C1 segment of cervical spinal cord (tissue), 14 donors: ENCODE data around the gene WASF3.

Source experiments
- DNase-seq, 14 donors: peaks; one replicate each; lab custom pipeline; 2025; lab: John Stamatoyannopoulos, UW

The WASF3 gene

GRCh38 chr13:26541678-26542568 is 15.6 kb upstream of the WASF3 start:
- peak in 1 of 14 donors; percentile 79 for DNase-seq

- no peak for DNase-seq
Measured at GRCh38 chr13:26544707-26545106, 12.8 kb upstream of the WASF3 start.

GRCh38 chr13:26548205-26548765 is 9.2 kb upstream of the WASF3 start:
- no peak for DNase-seq

GRCh38 chr13:26549713-26550112 is 7.8 kb upstream of the WASF3 start:
- peak in 1 of 14 donors; percentile 32 for DNase-seq

- DNase-seq, result no peak
Measured at GRCh38 chr13:26551255-26551860, 6.1 kb upstream of the WASF3 start.

GRCh38 chr13:26555413-26555812 is 2.1 kb upstream of the WASF3 start:
- DNase-seq, result no peak

- no peak for DNase-seq
Measured at GRCh38 chr13:26557051-26557392, 461 bp upstream of the WASF3 start.

GRCh38 chr13:26558074-26558805 is 757 bp downstream of the WASF3 start:
- peak in 6 of 14 donors; percentile 9 to 53 (median 36) for DNase-seq

GRCh38 chr13:26558987-26559386 is 1.5 kb downstream of the WASF3 start:
- no peak for DNase-seq

GRCh38 chr13:26560456-26560855 is 3.0 kb downstream of the WASF3 start:
- no peak for DNase-seq

GRCh38 chr13:26561067-26561466 is 3.6 kb downstream of the WASF3 start:
- no peak for DNase-seq

GRCh38 chr13:26561651-26562511 is 4.4 kb downstream of the WASF3 start:
- DNase-seq, result no peak

- no peak for DNase-seq
Measured at GRCh38 chr13:26562512-26562890, 5.0 kb downstream of the WASF3 start.

GRCh38 chr13:26563713-26564112 is 6.2 kb downstream of the WASF3 start:
- DNase-seq, result no peak

GRCh38 chr13:26568132-26568815 is 10.8 kb downstream of the WASF3 start:
- no peak for DNase-seq

GRCh38 chr13:26571518-26571917 is 14.0 kb downstream of the WASF3 start:
- DNase-seq, result no peak

GRCh38 chr13:26575244-26575643 is 17.8 kb downstream of the WASF3 start:
- DNase-seq, result no peak

- no peak for DNase-seq
Measured at GRCh38 chr13:26579580-26579979, 22.1 kb downstream of the WASF3 start.

- no peak for DNase-seq
Measured at GRCh38 chr13:26583662-26584061, 26.2 kb downstream of the WASF3 start.

GRCh38 chr13:26584713-26585112 is 27.2 kb downstream of the WASF3 start:
- DNase-seq, result no peak

- no peak for DNase-seq
Measured at GRCh38 chr13:26585136-26585535, 27.7 kb downstream of the WASF3 start.
